KMS-11 (cell line): ENCODE data around the gene SHC3.

ENCODE experiments used
- H2AFZ ChIP-seq: fragments of 200-600 bp; sonication (generic); 2 replicates; pipeline ENCODE4 v1.6.1; 2016; ENCODE audit warnings: antibody characterized with exemption, mixed run types, low read depth
- H3K27ac ChIP-seq: fragments of 200-600 bp; sonication (generic); 2 replicates; pipeline ENCODE4 v1.6.1; 2016; ENCODE audit warnings: mild to moderate bottlenecking, mixed run types
- H3K27me3 ChIP-seq: fragments of 200-600 bp; sonication (generic); 2 replicates; pipeline ENCODE4 v1.6.1; 2017; ENCODE audit warnings: mild to moderate bottlenecking, low read depth, mixed run types, moderate library complexity; ENCODE audit not compliant: insufficient read depth
- H3K36me3 ChIP-seq: fragments of 200-600 bp; sonication (generic); 2 replicates; pipeline ENCODE4 v1.6.1; 2017; ENCODE audit warnings: mild to moderate bottlenecking, mixed run types; ENCODE audit not compliant: insufficient read depth
- H3K4me1 ChIP-seq: fragments of 200-600 bp; sonication (generic); 2 replicates; pipeline ENCODE4 v1.6.1; 2016; ENCODE audit warnings: mild to moderate bottlenecking, low read depth, mixed run types; ENCODE audit not compliant: poor library complexity, severe bottlenecking
- H3K4me2 ChIP-seq: fragments of 200-600 bp; sonication (generic); 2 replicates; pipeline ENCODE4 v1.7.0; 2016; ENCODE audit warnings: mild to moderate bottlenecking, mixed run types
- H3K4me3 ChIP-seq: fragments of 200-600 bp; sonication (generic); IDR thresholded peaks from 2 replicates; pipeline ENCODE4 v1.6.1; 2017; ENCODE audit warnings: low read depth, low read length, mixed read lengths; ENCODE audit not compliant: insufficient read depth
- H3K79me2 ChIP-seq: fragments of 200-600 bp; sonication (generic); 2 replicates; pipeline ENCODE4 v1.6.1; 2016; ENCODE audit warnings: low read depth, mixed run types; ENCODE audit not compliant: insufficient read depth
- H3K9ac ChIP-seq: fragments of 200-600 bp; sonication (generic); 2 replicates; pipeline ENCODE4 v1.6.1; 2016; ENCODE audit warnings: mild to moderate bottlenecking, mixed run types
- H4K20me1 ChIP-seq: fragments of 200-600 bp; sonication (generic); 2 replicates; pipeline ENCODE4 v1.6.1; 2016; ENCODE audit warnings: mild to moderate bottlenecking, mixed run types; ENCODE audit not compliant: insufficient read depth
- TF ChIP-seq, protein P1 (sequence below): fragments of 200-600 bp; sonication (generic); conservative IDR thresholded peaks from 2 replicates; pipeline ENCODE4 v1.6.1; 2017; ENCODE audit warnings: low read depth, mild to moderate bottlenecking, antibody characterized with exemption, low read length, moderate library complexity, mixed read lengths

Gene SHC3

DNA sequence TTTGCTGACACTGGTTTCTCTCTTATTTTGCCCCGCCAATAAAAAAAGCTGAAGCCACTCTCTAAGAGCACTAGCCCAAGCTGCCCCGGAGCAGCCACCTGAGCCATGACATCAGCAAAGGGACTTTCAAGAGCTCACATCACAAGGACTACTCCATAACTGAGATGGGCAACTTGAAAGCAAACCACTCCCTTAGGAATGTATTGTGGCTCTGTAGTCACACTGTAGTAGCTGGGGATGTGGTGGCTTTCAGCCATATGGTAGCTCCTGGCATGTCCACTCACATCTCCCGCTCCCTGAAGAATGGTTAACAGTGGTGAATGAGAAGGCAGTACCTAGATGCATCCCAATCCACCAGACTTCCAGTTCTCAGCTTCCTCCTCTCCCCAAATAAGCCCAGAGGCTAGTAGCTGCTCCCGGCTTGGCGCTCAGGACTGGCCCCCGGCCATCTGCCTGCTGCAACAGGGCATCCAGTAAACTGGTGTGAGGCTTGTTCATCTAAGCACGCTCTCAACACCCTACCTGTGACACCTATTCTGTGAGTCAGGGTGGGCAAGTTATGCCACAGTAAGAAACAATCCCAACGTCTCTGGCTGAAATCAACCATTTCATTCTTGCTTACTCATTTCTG lies 123.6 kb downstream of the SHC3 start:
- TF ChIP-seq, protein P1, sequence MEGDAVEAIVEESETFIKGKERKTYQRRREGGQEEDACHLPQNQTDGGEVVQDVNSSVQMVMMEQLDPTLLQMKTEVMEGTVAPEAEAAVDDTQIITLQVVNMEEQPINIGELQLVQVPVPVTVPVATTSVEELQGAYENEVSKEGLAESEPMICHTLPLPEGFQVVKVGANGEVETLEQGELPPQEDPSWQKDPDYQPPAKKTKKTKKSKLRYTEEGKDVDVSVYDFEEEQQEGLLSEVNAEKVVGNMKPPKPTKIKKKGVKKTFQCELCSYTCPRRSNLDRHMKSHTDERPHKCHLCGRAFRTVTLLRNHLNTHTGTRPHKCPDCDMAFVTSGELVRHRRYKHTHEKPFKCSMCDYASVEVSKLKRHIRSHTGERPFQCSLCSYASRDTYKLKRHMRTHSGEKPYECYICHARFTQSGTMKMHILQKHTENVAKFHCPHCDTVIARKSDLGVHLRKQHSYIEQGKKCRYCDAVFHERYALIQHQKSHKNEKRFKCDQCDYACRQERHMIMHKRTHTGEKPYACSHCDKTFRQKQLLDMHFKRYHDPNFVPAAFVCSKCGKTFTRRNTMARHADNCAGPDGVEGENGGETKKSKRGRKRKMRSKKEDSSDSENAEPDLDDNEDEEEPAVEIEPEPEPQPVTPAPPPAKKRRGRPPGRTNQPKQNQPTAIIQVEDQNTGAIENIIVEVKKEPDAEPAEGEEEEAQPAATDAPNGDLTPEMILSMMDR, result no peak
- Histone ChIP-seq H3K4me2 (no peak overlapping the region), H4K20me1 (no peaks in the 10 kb centered on the region), H3K27ac (no peak overlapping the region), H3K4me1 (no peaks in the 10 kb centered on the region), H3K27me3 (no peaks in the 10 kb centered on the region), H3K4me3 (no peak overlapping the region), H3K79me2 (no peaks in the 10 kb centered on the region), H2AFZ (no peak overlapping the region), H3K36me3 (no peaks in the 10 kb centered on the region), H3K9ac (no peak overlapping the region)

DNA sequence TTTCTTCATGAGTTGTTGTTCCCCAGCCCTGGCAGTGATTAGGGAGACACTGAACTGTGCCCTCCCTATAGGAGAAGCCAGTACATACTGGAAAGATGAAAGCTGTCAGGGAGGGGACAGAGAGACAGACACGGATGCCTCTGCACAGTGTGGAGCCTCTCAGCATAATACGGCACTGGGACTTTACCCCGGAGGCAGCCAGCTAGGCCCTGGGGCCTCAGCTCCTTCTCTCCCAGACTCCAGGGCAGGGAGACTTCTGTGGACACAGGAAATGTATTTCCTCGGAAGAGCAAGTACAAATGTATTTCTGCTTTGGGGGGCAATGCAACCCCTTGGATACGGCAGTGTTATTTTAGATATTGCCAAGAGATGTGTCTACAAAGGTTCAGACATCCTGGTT lies 125.3 kb downstream of the SHC3 start:
- Histone ChIP-seq H3K4me3 (no peak overlapping the region), H2AFZ (no peak overlapping the region)

DNA sequence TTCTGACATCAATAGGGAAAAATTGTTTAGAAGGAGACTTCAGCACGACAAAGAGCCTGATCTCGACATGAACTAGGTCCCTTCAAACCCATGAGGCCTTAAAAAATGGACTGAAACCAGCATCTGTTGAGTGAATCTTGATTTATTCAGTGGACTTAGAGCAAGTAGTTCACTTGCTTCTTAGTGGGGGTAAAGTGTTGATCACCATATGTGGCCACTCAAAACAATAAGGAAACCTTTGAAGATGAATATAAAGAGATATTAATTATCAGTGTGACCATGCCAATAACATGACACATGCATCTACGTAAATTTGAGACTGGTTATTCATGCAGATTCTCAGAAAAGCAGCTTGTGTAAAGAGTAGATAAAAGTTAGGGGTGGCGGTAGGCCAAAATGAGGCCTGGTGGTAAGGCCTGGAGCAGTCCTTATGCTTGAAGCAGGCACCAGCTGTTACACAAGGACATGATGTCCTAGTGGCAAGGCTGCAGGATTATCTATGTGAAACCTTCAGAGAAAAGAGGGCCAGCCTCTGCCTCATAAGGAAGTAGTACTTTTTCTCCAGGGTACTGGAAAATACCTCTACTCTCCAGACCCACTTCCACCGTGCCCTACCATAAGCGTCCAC lies 126.0 kb downstream of the SHC3 start:
- Histone ChIP-seq H3K36me3 (no peaks in the 10 kb centered on the region), H4K20me1 (no peaks in the 10 kb centered on the region), H3K79me2 (no peaks in the 10 kb centered on the region), H3K4me3 (no peak overlapping the region), H3K27ac (no peak overlapping the region), H3K27me3 (no peaks in the 10 kb centered on the region), H3K4me2 (no peak overlapping the region), H3K4me1 (no peaks in the 10 kb centered on the region), H2AFZ (no peak overlapping the region), H3K9ac (no peak overlapping the region)
- TF ChIP-seq, protein P1, result no peak

More for the DNA sequence above, 125.3 kb downstream of the SHC3 start:
- no peaks in the 10 kb centered on the region for H4K20me1 ChIP-seq
- H3K9ac ChIP-seq, result no peak overlapping the region
- H3K27ac ChIP-seq, result no peak overlapping the region
- no peak overlapping the region for H3K4me2 ChIP-seq
- TF ChIP-seq, protein P1, result no peak
- H3K27me3 ChIP-seq, result no peaks in the 10 kb centered on the region
- H3K79me2 ChIP-seq, result no peaks in the 10 kb centered on the region
- H3K36me3 ChIP-seq, result no peaks in the 10 kb centered on the region
- H3K4me1 ChIP-seq, result no peaks in the 10 kb centered on the region

DNA sequence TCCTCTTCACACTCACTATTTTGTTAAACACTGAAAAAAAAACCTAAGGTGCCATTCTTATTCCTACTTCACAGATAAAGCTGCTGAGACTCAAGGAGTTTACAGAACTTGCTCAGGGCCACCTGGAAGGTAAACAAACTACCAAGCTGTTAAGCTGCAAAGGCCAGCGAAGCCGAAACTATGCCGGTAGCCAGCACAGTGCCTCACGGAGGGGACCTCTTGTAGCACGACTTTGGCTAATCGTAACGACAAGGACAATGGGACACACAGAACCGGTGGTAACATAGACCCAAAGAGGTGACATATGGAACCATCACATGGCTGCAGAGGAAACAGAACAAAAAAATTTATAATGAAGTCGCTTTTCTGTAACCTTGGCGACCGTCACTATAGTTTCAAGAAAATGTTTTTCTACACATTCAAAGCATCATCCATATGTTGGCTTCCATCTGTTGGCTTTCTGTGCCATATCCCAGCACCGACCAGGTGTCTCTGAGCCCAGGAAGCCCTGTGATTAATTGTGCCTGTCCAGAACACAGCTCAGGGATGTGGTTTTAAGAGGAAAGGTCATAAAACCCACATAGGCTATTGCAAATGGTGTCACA lies 127.1 kb downstream of the SHC3 start:
- Histone ChIP-seq H3K9ac (no peak overlapping the region), H3K4me2 (no peak overlapping the region), H3K27me3 (no peaks in the 10 kb centered on the region), H3K79me2 (no peaks in the 10 kb centered on the region), H3K36me3 (no peaks in the 10 kb centered on the region), H3K4me1 (no peaks in the 10 kb centered on the region), H3K27ac (no peak overlapping the region), H4K20me1 (no peaks in the 10 kb centered on the region), H3K4me3 (no peak overlapping the region), H2AFZ (no peak overlapping the region)
- TF ChIP-seq, protein P1, result no peak
